GF-D8 (cell line): Measurements from ENCODE around the gene ATN1.

ENCODE experiments used
- DNase-seq: peaks from one replicate; lab custom pipeline; 2025; lab: John Stamatoyannopoulos, UW

ATN1 gene

DNA sequence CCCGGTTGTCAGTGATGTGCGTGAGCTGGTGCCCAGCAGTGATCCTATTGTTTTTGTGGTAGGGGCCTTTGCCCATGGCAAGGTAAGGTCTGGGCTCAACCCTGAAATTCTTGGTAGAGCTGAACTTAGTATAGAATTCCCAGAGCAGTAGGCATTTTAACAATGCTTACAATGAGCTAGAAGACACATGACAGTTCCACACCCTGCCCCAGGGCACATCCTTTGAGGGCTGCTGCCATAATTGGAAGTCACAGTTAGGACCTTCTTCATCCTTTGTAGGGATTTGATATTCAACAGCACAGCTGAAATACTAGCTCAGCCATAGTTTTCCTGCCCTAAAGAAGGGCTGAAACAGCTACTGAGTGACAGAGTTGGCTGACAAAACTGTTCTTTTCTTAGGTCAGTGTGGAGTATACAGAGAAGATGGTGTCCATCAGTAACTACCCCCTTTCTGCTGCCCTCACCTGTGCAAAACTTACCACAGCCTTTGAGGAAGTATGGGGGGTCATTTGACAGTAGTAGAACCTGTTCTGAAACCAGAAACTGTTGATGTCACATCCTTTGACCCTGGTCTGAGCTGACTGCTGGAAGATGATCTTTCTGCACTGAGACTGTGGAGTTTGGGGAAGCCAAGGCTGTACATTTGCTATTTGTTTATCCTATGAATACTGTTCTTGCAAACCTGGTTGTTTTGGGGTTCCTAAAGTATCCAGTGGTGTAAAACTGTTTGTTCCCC, 47.7 kb downstream of the ATN1 start:
- DNase-seq = no peak

DNA sequence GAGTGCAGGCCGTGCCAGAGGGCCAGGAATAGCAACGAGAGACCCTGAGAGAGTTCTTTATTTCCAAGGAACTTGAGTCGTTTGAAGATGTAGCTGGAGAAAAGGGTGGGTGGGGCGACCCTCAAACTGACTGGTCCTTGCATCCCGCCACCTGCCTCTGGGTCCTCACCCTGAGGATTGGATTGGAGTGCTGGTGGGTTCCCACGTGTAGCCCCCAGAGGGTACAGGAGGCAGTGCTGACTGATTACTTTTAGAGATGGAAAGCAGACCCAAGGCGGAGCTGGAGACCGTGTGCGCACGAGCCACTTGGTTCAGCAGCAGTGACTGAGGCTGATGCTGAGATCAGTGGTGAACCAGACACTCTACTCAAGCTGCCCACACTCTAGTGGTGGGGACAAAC, 49.9 kb downstream of the ATN1 start:
- no peak for DNase-seq

DNA sequence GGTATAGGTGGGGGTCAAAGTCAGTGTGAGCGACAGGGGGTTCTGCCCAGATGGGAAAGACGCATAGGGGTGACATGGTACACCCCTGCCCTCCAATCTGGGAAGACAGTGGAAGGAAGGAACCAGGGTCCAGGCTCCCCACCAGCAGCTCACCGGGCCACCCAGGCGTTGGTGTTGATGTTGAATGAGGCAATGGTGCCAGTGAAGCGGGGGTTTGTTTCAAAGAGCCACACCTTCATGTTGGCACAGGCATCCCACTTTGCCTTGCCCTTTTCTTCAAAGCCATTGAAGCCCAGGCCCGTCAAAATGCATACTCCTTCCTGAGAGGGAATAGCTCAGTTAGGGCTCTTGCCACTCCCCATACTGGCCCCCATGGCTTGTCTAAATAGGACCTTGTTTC, 50.4 kb downstream of the ATN1 start:
- DNase-seq = no peak

DNA sequence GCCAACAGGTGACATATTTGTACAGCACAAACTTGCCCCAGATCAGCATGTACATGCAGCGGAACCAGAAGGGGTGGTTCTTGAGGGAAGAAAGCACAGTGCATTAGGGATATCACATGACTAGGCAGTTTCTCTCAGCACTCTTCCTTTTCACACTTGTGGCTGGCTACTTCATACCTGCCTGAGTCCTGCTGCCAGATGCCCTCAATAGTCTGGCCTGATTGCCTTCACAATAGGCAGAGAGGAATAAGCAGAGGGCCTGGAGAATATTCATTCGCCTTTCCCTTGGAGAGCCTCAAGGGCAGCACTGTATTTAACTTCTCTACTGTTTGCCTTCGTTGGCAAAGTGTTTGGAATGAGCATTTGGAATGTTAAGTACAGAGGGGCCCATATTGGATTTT, 50.9 kb downstream of the ATN1 start:
- DNase-seq = no peak

DNA sequence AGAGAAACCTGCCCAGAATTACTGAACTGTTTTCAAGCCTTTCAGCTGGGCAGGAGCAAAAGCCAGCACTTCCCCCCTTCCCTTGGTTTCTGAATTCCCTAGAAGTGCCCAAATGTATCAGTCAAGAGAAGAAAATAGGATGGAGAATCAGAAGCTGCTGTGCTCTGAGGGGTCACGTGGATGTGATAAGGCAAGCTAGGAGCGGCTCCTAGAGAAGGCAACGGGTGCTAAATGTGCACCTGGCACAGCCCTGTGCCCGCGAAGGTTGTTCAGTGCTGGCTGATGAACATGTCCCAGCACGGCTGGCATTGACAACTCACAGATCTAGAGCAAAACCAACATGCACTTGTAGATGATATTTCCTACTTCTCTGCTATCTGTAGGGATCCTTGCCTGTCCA, 51.3 kb downstream of the ATN1 start:
- no peak for DNase-seq

DNA sequence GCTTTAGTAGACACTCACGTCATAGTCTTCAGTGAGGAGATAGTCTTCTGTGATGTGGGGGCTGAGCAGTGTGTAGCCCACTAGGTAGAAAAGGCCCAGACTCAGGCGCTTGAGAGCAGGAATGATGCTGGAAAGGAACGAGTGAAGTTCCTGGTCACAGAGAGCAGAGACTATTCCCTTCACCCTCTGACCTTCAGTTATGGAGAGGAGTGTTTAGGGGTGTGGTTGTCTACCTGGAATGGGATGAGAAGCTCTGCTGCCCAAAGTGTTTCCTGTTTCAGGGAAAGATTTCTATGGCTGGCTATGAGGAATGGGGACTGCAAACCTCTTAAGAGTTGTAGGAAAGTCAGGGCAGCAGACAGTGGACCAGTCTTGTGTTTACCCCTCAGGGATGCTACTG, 51.7 kb downstream of the ATN1 start:
- no peak for DNase-seq

DNA sequence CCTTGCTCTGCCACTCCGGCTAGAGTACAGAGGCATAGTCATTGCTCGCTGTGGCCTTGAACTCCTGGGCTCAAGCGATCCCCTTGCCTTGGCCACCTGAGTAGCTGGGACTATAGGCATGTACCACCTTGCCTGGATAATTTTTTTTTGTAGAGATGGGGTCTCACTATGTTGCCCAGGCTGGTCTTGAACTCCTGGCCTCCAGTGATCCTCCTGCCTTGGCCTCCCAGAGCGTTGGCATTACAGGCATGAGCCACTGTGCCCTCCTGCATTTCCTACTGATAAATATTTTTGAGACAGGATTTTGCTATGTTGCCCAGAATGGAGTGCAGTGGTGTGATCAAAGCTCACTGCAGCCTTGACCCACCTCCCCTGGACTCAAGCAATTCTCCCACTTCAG, 52.3 kb downstream of the ATN1 start:
- DNase-seq = no peak

DNA sequence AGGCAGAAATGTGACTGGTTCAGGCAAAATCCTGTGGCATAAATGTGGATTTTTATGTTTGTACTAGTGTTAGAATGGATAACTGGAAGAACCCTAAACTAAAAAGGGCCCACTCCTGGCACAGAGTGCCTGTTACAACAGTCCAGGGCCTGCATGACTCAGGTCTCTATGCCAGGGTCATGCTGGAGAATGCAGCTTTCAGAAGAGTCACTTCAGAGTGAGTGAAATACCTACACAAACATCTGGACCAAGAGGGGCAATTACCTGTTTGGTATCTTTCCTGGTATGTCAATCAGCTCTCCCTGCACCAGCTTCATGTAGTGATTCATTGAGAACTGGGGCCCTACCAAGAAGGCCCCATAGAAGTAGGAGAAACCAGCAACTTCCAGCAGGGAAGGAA, 53.0 kb downstream of the ATN1 start:
- no peak for DNase-seq

DNA sequence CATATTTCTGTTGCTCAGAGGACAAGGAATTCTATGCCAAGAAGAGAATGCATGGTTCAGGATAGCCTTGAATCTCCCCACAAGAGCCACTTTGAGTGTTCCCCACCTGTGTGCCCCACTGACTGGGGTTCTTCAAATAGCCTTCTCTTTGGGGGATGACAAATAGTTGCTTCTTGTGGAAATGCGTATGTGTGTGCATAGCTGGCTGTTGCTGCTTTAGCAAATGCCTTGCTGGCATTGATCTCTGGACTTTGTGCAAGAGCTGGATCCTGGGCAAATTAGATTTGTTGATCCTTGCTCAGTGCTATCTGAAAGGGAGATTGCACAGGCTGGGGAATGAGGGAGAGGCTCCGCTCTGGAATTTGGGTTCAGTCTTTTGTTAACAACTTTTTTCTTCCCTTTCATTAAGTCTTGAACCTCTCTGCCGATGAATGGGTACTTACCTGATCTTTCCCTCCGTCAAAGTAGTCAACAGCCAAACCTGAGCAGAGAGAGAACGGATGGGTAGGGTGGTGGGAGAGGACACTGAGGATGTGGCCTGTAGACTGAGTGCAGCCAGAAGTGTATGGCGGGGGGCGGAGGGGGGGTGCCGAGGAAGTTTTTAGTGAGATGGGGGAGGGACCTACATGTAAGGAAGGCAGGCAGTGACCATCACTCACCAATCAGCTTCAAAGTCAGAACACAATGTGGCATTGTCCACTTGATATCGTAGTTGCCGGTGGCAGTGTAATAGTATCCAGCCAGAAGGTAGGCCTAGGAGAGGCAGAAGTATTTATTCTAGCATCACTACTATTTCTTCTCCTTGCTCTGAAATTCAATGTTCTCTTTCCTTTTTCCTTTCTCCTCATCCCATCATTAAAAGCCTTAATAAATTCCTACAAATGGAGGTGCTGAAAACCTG, 53.6 kb downstream of the ATN1 start:
- DNase-seq = no peak

DNA sequence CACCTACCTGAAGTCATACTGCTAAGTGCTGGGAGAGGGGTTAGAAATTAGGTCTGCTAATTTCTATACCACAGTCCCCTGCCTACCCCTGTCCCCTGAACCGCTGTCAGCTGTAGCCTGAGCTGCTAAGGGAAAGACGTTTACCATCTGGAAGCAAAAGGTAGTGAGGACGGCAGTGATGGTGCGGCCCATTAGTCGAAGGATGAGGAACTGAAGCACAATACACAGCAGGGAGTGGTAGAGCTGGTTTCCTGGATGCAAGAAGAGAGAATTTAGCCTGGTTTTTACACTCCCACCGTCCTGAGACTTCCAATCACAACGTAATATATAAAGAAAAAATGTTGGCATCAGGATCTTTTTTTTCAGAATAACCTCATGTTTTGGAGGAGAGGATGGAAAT, 54.8 kb downstream of the ATN1 start:
- DNase-seq = no peak

DNA sequence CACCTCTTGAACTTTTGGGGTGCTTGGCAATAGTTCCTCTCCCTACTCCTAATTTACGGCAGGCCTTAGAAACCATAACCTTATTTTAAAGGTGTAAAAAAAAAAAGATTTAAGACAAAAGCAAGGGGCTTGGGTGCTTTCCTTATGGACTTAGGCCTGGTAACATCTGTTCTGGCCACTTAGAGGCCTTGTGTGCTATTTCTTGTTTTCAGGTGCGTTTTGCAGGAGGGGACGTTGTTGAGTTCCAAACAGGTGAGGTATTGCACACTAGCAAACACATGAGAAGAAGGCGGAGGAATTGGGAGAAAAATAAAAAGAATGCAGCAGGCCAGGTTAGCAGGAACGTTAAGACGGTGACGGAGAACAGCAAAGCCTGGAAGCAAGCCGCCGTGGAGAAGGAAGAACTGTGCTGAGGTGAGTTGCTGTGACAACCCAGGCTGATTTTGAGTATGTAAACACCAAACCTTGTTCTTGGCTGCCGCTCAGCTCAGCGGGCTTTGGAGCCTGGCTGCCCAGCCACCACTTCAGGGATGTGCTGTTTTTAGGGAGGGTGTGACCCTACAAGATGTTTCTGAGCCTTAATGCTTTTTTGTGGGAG, 60.3 kb downstream of the ATN1 start:
- DNase-seq = no peak
